ENCODE data around the gene IL18RAP.

The IL18RAP gene

DNA sequence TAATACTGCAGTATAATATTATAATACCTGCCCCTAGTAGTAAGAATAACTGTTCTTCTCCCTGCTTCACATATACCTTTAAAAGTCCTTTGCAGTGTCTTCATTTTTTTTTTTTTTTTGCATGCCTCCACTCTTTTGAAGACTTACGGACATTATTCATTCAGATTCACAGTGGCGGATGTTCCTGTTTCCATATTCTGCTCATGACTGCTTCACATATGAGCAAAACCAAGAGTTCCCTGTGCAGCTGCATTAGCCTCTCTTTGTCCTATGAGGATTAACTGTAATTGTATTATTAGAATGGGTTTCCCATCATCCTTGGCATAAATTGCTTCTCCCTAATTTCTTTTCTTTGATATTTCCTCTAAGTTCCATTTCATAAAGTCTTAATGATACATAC, 12.8 kb downstream of the IL18RAP start:
- Histone ChIP-seq H3K27me3 (no peaks in the 10 kb centered on the region), H4K20me1 (no peaks in the 10 kb centered on the region), H3K4me3 (no peak overlapping the region), H3K9me3 (peaks cover 3% of the 10 kb centered on the region; the same call in 1 of the 2 replicates), H3K4me1 (peaks cover 39% of the 10 kb centered on the region), H3K9ac (no peak overlapping the region), H3K27ac (no peak overlapping the region), H3K36me3 (no peaks in the 10 kb centered on the region), H3K4me2 (peak overlapping the region; percentile 57)
- no peak for TF ChIP-seq Cebpa-rat (IDR thresholded peaks at IDR 0.05)

DNA sequence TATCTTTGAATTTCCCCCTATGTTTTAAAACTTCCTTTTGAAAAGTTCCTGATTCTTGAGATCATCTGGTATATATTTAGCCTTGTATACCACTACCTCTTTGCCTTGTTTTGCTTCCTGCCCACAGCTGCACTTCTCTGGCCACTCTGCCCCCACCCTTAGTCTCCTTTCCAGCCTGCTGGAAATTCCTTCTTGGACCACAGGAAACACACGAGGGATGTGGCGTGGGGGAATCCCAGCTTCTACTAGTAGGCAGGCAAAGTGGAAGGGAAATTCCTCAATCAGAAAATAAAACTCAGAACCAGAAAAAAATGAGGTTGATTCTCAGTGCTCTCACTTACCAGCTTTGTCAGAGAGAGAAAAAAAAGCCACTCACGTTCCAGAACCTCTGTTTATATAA, 13.4 kb downstream of the IL18RAP start:
- Histone ChIP-seq H3K4me2 (peak overlapping the region; percentile 57), H3K9ac (no peak overlapping the region), H3K27ac (no peak overlapping the region), H3K27me3 (no peaks in the 10 kb centered on the region), H3K4me3 (no peak overlapping the region), H3K9me3 (peaks cover 3% of the 10 kb centered on the region; the same call in 1 of the 2 replicates), H3K4me1 (peaks cover 39% of the 10 kb centered on the region), H3K36me3 (no peaks in the 10 kb centered on the region), H4K20me1 (no peaks in the 10 kb centered on the region)
- TF ChIP-seq Cebpa-rat (IDR thresholded peaks at IDR 0.05) = no peak

DNA sequence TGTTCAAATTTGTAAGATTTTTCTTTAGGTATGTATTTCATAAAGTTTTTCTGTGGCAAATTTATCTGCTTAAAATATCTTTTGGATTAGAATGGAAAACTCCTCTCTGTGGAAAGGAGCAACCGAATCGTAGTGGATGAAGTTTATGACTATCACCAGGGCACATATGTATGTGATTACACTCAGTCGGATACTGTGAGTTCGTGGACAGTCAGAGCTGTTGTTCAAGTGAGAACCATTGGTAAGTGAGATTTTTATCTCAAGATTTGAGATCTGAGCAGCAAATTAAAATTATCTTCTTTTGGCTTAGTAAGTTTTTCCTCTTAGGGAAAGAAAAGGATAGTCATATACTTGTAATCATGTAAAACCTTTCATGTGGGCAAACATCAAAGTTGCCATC, 14.2 kb downstream of the IL18RAP start:
- H3K9ac ChIP-seq = no peak overlapping the region
- no peaks in the 10 kb centered on the region for H3K36me3 ChIP-seq
- H3K4me2 ChIP-seq = peak overlapping the region; percentile 57
- peaks cover 39% of the 10 kb centered on the region for H3K4me1 ChIP-seq
- TF ChIP-seq Cebpa-rat (IDR thresholded peaks at IDR 0.05) = no peak
- H3K9me3 ChIP-seq = peaks cover 2% of the 10 kb centered on the region; the same call in 1 of the 2 replicates
- no peak overlapping the region for H3K27ac ChIP-seq
- no peak overlapping the region for H3K4me3 ChIP-seq
- H4K20me1 ChIP-seq = no peaks in the 10 kb centered on the region
- H3K27me3 ChIP-seq = no peaks in the 10 kb centered on the region

DNA sequence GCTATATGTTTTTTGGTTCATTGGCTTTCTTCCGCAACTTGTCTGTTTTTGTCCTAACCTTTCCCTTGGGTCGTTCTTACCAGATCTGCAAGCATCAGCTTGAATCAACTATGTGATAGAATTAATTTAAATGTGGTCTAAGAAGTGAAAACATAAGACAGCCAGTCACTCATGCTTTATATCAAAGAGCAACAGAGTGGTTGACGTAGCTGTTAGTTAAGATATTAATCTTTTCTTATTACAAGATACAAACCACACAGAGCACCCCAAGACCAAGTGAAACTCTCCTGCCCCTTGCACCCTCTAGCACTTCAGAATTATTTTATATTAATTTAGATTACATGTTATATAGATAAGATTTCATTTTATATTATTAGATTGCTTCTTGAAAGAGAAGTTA, 15.2 kb downstream of the IL18RAP start:
- H3K4me2 ChIP-seq = peak overlapping the region; percentile 57
- H3K9me3 ChIP-seq = no peaks in the 10 kb centered on the region; the same call in 1 of the 2 replicates
- no peaks in the 10 kb centered on the region for H3K36me3 ChIP-seq
- no peaks in the 10 kb centered on the region for H3K27me3 ChIP-seq
- H4K20me1 ChIP-seq = no peaks in the 10 kb centered on the region
- no peak overlapping the region for H3K9ac ChIP-seq
- peaks cover 39% of the 10 kb centered on the region for H3K4me1 ChIP-seq
- H3K4me3 ChIP-seq = no peak overlapping the region
- no peak overlapping the region for H3K27ac ChIP-seq
- TF ChIP-seq Cebpa-rat (IDR thresholded peaks at IDR 0.05) = no peak

DNA sequence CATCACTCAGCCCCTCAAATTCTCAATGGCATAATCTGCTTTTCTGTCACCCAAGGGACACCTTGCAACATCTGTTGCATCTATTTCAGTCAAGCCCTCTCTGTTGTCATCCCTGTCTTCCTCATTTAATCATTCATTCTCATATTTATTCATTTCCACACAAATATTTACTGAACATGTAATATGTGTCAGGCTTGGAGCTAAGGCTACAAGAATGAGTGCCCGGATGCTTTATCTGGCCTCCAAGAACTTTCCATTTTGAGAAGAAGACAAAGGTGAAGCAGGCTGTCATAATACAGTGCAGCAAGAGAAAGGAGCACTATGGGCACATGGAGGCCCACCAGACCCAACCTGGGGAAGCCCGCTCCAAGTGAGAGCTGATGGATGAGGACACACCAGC, 15.6 kb downstream of the IL18RAP start:
- Histone ChIP-seq H3K27ac (no peak overlapping the region), H3K4me2 (peak overlapping the region; percentile 57), H3K4me3 (no peak overlapping the region), H3K27me3 (no peaks in the 10 kb centered on the region), H3K36me3 (no peaks in the 10 kb centered on the region), H3K9ac (no peak overlapping the region), H3K4me1 (peaks cover 39% of the 10 kb centered on the region), H4K20me1 (no peaks in the 10 kb centered on the region), H3K9me3 (no peaks in the 10 kb centered on the region)
- no peak for TF ChIP-seq Cebpa-rat (IDR thresholded peaks at IDR 0.05)

DNA sequence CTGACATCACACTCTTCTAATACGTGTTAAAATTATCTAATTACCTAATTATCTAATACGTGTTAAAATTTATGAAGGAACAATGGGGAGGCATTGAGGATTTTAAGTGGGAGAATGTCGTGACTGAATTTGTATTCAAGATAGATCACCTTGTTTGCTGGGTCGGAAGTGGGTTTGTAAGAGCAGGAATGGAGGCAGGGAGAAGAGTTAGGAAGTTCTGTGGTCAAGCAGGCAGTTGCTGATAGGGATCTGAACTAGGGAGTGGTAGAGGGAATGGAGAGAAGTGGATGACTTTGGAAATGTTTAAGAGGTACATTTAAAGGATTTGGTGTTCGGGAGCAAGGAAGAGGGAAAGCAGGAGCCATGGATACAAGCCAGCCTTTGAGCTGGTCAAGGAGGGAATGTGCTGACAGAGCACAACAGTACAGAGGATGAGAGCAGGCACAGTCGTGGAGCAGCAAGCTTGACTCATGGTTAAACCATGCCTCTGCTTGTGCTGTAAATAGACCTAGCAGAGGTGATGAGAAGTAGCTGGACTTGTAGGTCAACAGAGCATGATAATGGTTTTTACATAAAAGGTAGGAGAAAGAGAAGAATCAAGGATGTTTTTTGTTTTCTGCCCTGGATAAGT, 16.2 kb downstream of the IL18RAP start:
- Histone ChIP-seq H3K4me3 (no peak overlapping the region), H3K27ac (no peak overlapping the region), H3K4me2 (peak overlapping the region; percentile 57), H3K9me3 (no peaks in the 10 kb centered on the region), H3K9ac (no peak overlapping the region), H3K36me3 (no peaks in the 10 kb centered on the region), H3K27me3 (no peaks in the 10 kb centered on the region), H4K20me1 (no peaks in the 10 kb centered on the region), H3K4me1 (peaks cover 39% of the 10 kb centered on the region)
- no peak for TF ChIP-seq Cebpa-rat (IDR thresholded peaks at IDR 0.05)

DNA sequence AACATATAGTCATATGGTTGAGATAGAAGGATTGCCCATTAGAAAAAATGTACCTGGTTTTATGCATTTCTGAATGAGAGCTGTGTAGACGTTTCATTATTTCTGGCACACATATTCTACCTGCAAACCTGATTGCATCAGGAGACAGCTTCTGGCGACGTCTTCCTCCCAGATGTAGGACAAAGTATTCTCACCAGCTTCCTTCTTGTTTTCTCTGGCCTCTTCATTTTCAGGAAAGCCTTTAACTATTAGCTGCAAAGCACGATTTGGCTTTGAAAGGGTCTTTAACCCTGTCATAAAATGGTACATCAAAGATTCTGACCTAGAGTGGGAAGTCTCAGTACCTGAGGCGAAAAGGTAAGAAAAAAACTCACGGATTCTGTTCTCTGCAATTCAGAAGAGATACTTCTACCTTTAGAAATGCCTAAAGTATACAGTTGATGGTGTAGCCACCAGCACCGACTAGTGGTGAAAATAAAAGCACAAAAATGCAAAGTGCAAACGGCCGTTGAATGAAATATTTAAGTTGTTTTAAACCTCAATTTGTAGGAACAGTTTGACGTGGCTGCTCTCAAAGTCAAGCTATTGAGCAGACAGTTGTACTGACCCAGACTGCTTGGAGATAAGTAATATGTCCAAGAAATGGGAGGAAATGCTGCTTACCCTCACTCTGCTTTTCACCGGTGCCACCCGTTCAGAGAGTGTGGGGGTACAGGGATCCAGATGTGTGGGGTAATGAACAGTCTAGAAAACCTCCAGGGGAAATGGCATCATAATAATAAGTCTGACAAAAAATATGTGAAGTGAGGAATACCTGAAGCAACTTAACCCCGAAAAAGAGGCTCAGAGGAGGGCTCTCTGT, 20.2 kb downstream of the IL18RAP start:
- H3K4me2 ChIP-seq = no peak overlapping the region
- H3K27me3 ChIP-seq = no peaks in the 10 kb centered on the region
- H3K4me3 ChIP-seq = no peak overlapping the region
- no peaks in the 10 kb centered on the region for H3K36me3 ChIP-seq
- H3K9ac ChIP-seq = no peak overlapping the region
- no peaks in the 10 kb centered on the region for H4K20me1 ChIP-seq
- peaks cover 7% of the 10 kb centered on the region for H3K4me1 ChIP-seq
- H3K27ac ChIP-seq = no peak overlapping the region
- TF ChIP-seq Cebpa-rat (IDR thresholded peaks at IDR 0.05) = no peak
- H3K9me3 ChIP-seq = no peaks in the 10 kb centered on the region

DNA sequence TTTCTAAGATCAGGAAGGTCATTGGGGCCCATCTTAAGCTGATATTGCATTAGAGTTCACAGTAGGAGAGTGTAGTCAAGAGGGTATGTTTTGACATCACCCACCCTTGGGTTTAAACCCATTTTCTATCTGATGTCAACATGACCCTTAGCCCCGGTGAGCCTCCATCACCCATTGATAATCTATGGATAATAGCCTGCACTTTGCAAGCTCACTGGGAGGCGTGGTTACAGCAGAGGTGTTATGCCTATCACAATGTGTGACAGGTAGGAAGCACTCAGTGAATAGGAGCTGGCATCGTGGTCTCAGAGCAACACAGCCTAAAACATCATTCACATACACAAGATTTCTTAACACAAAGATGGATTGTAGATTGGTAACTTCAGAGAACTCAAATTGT, 21.3 kb downstream of the IL18RAP start:
- Histone ChIP-seq H3K27ac (no peak overlapping the region), H3K9me3 (no peaks in the 10 kb centered on the region), H4K20me1 (no peaks in the 10 kb centered on the region), H3K36me3 (no peaks in the 10 kb centered on the region), H3K4me2 (no peak overlapping the region), H3K27me3 (no peaks in the 10 kb centered on the region), H3K4me1 (no peaks in the 10 kb centered on the region), H3K4me3 (no peak overlapping the region), H3K9ac (no peak overlapping the region)
- no peak for TF ChIP-seq Cebpa-rat (IDR thresholded peaks at IDR 0.05)

DNA sequence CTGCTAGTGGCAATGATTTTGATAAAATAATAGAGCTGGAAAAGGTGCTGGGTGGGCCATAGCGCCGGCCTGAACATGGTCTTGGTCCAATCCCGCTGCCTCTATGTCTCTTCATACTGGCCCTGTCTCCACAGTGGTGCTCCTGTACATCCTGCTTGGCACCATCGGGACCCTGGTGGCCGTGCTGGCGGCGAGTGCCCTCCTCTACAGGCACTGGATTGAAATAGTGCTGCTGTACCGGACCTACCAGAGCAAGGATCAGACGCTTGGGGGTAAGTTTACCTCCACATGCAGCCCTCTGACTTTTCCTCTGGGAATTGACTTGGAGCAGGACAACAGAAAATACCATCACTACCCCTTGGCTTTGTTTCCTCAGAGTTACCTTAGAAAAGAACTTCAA, 24.0 kb downstream of the IL18RAP start:
- Histone ChIP-seq H3K4me3 (no peak overlapping the region), H3K4me1 (no peaks in the 10 kb centered on the region), H3K9me3 (no peaks in the 10 kb centered on the region), H3K27ac (no peak overlapping the region), H4K20me1 (no peaks in the 10 kb centered on the region), H3K27me3 (no peaks in the 10 kb centered on the region), H3K36me3 (no peaks in the 10 kb centered on the region), H3K4me2 (no peak overlapping the region), H3K9ac (no peak overlapping the region; the same call in 1 of the 2 replicates)
- no peak for TF ChIP-seq Cebpa-rat (IDR thresholded peaks at IDR 0.05)

DNA sequence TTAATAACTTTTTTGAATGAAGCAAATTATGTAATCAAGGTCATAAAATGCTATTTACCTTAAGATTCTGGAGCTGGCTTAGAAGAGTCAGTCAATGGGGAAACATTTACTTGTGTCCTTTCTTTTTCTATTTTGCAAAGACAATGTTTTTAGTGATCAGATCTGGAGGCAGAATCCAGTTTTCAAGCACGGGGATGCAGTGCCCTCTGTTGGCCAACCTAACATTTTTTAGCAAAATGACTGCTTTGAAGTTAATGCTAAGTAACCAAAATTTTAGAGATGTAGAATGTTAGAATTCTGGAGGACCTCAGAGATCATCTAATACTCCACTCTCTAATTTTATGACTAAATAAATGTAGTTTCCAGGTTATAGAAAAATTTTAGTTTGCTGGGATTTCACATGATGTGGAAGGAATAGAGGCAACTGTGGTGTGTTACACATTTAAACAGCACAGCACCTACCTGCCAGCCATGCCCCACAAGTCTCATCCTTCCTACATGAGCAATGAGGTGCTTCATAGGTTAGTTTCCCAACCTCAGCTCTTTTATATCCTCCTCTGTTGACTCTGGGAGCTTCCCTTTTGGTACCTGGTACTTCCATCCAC, 26.5 kb downstream of the IL18RAP start:
- no peaks in the 10 kb centered on the region for H3K27me3 ChIP-seq
- no peaks in the 10 kb centered on the region for H4K20me1 ChIP-seq
- peaks cover 12% of the 10 kb centered on the region for H3K4me1 ChIP-seq
- H3K4me3 ChIP-seq = no peak overlapping the region
- TF ChIP-seq Cebpa-rat (IDR thresholded peaks at IDR 0.05) = no peak
- no peak overlapping the region for H3K4me2 ChIP-seq
- no peak overlapping the region for H3K27ac ChIP-seq
- no peak overlapping the region for H3K9ac ChIP-seq
- no peaks in the 10 kb centered on the region for H3K36me3 ChIP-seq
- H3K9me3 ChIP-seq = no peaks in the 10 kb centered on the region
